ENCODE results near the gene NFKB1.

Gene NFKB1

GRCh38 chr4:102586644-102587021, 85.5 kb downstream of the NFKB1 start:
- peak; percentile 78 for ATAC-seq (replicated peaks)

GRCh38 chr4:102589743-102590142, 88.6 kb downstream of the NFKB1 start:
- Mint-ChIP-seq H3K27ac (peak overlapping the region; percentile 65), H3K9me3 (no peaks in the 10 kb centered on the region), H3K4me1 (ENCODE audit: low read depth in 2 of 2) (peaks cover 45 to 73% of the 10 kb centered on the region in 2 donors), H3K27me3 (no peaks in the 10 kb centered on the region), H3K4me3 (peak overlapping the region; percentile 4 to 12), H3K36me3 (ENCODE audit: insufficient read depth) (peaks cover 19% of the 10 kb centered on the region)
- ATAC-seq (replicated peaks) (peak; percentile 36), DNase-seq (no peak)

More at GRCh38 chr4:102586644-102587021, 85.5 kb downstream of the NFKB1 start:
- H3K9me3 Mint-ChIP-seq, result no peaks in the 10 kb centered on the region
- peak overlapping the region; percentile 20 to 56 for H3K27ac Mint-ChIP-seq
- H3K27me3 Mint-ChIP-seq, result no peaks in the 10 kb centered on the region
- DNase-seq, result no peak
- peak overlapping the region; percentile 9 to 15 for H3K4me3 Mint-ChIP-seq
- peaks cover 32 to 53% of the 10 kb centered on the region in 2 donors for H3K4me1 Mint-ChIP-seq (ENCODE audit: low read depth in 2 of 2)
- peaks cover 36% of the 10 kb centered on the region for H3K36me3 Mint-ChIP-seq (ENCODE audit: insufficient read depth)

- Mint-ChIP-seq H3K36me3 (ENCODE audit: insufficient read depth) (peaks cover 40% of the 10 kb centered on the region), H3K27me3 (no peaks in the 10 kb centered on the region), H3K9me3 (no peaks in the 10 kb centered on the region), H3K27ac (peak overlapping the region in 1 of 2 donors; percentile 26), H3K4me1 (ENCODE audit: low read depth in 2 of 2) (peaks cover 34 to 52% of the 10 kb centered on the region in 2 donors), H3K4me3 (no peak overlapping the region)
- no peak for ATAC-seq (replicated peaks)
- no peak for DNase-seq
Observed at GRCh38 chr4:102592256-102592655, 91.1 kb downstream of the NFKB1 start.

GRCh38 chr4:102593147-102593546, 92.0 kb downstream of the NFKB1 start:
- H3K36me3 Mint-ChIP-seq (ENCODE audit: insufficient read depth), result peaks cover 41% of the 10 kb centered on the region
- peak overlapping the region; percentile 26 to 52 for H3K27ac Mint-ChIP-seq
- DNase-seq (no peak), ATAC-seq (replicated peaks) (no peak)
- no peaks in the 10 kb centered on the region for H3K9me3 Mint-ChIP-seq
- H3K27me3 Mint-ChIP-seq, result no peaks in the 10 kb centered on the region
- H3K4me3 Mint-ChIP-seq, result no peak overlapping the region
- H3K4me1 Mint-ChIP-seq (ENCODE audit: low read depth in 2 of 2), result peaks cover 38 to 52% of the 10 kb centered on the region in 2 donors

- peak overlapping the region in 1 of 2 donors; percentile 35 for H3K27ac Mint-ChIP-seq
- H3K27me3 Mint-ChIP-seq, result no peaks in the 10 kb centered on the region
- peaks cover 46 to 57% of the 10 kb centered on the region in 2 donors for H3K4me1 Mint-ChIP-seq (ENCODE audit: low read depth in 2 of 2)
- no peaks in the 10 kb centered on the region for H3K9me3 Mint-ChIP-seq
- no peak overlapping the region for H3K4me3 Mint-ChIP-seq
- peaks cover 39% of the 10 kb centered on the region for H3K36me3 Mint-ChIP-seq (ENCODE audit: insufficient read depth)
- ATAC-seq (replicated peaks), result no peak
- DNase-seq, result no peak
Observed at GRCh38 chr4:102594000-102594399, 92.8 kb downstream of the NFKB1 start.

GRCh38 chr4:102596532-102596931, 95.4 kb downstream of the NFKB1 start:
- H3K4me1 Mint-ChIP-seq (ENCODE audit: low read depth in 2 of 2), result peaks cover 37 to 49% of the 10 kb centered on the region in 2 donors
- H3K4me3 Mint-ChIP-seq, result no peak overlapping the region
- no peaks in the 10 kb centered on the region for H3K27me3 Mint-ChIP-seq
- DNase-seq, result no peak
- no peak for ATAC-seq (replicated peaks)
- peak overlapping the region in 1 of 2 donors; percentile 6 for H3K27ac Mint-ChIP-seq
- H3K9me3 Mint-ChIP-seq, result no peaks in the 10 kb centered on the region
- H3K36me3 Mint-ChIP-seq (ENCODE audit: insufficient read depth), result peaks cover 50% of the 10 kb centered on the region

GRCh38 chr4:102598086-102598761, 97.1 kb downstream of the NFKB1 start:
- ATAC-seq (replicated peaks), result peak; percentile 92
- H3K4me1 Mint-ChIP-seq (ENCODE audit: low read depth in 2 of 2), result peaks cover 29 to 33% of the 10 kb centered on the region in 2 donors
- H3K27ac Mint-ChIP-seq, result peak overlapping the region; percentile 67 to 78
- peak overlapping the region; percentile 41 to 46 for H3K4me3 Mint-ChIP-seq
- no peaks in the 10 kb centered on the region for H3K27me3 Mint-ChIP-seq
- DNase-seq, result no peak
- no peaks in the 10 kb centered on the region for H3K9me3 Mint-ChIP-seq
- H3K36me3 Mint-ChIP-seq (ENCODE audit: insufficient read depth), result peaks cover 65% of the 10 kb centered on the region

- peaks cover 31 to 34% of the 10 kb centered on the region in 2 donors for H3K4me1 Mint-ChIP-seq (ENCODE audit: low read depth in 2 of 2)
- peaks cover 69% of the 10 kb centered on the region for H3K36me3 Mint-ChIP-seq (ENCODE audit: insufficient read depth)
- H3K27me3 Mint-ChIP-seq, result no peaks in the 10 kb centered on the region
- peak overlapping the region; percentile 41 to 46 for H3K4me3 Mint-ChIP-seq
- H3K27ac Mint-ChIP-seq, result peak overlapping the region; percentile 67 to 78
- no peak for DNase-seq
- peak; percentile 8 for ATAC-seq (replicated peaks)
- no peaks in the 10 kb centered on the region for H3K9me3 Mint-ChIP-seq
Observed at GRCh38 chr4:102598762-102599374, 97.7 kb downstream of the NFKB1 start.

GRCh38 chr4:102599455-102599854, 98.3 kb downstream of the NFKB1 start:
- Mint-ChIP-seq H3K4me3 (no peak overlapping the region), H3K27me3 (no peaks in the 10 kb centered on the region), H3K27ac (no peak overlapping the region), H3K36me3 (ENCODE audit: insufficient read depth) (peaks cover 65% of the 10 kb centered on the region), H3K9me3 (no peaks in the 10 kb centered on the region), H3K4me1 (ENCODE audit: low read depth in 2 of 2) (peaks cover 26 to 30% of the 10 kb centered on the region in 2 donors)
- no peak for ATAC-seq (replicated peaks)
- DNase-seq, result no peak

GRCh38 chr4:102599886-102600285, 98.7 kb downstream of the NFKB1 start:
- ATAC-seq (replicated peaks) (no peak), DNase-seq (no peak)
- H3K27ac Mint-ChIP-seq, result peak overlapping the region; percentile 59 to 77
- peaks cover 65% of the 10 kb centered on the region for H3K36me3 Mint-ChIP-seq (ENCODE audit: insufficient read depth)
- no peak overlapping the region for H3K4me3 Mint-ChIP-seq
- H3K27me3 Mint-ChIP-seq, result no peaks in the 10 kb centered on the region
- no peaks in the 10 kb centered on the region for H3K9me3 Mint-ChIP-seq
- peaks cover 26 to 29% of the 10 kb centered on the region in 2 donors for H3K4me1 Mint-ChIP-seq (ENCODE audit: low read depth in 2 of 2)

- DNase-seq, result no peak
Observed at GRCh38 chr4:102600689-102601088, 99.5 kb downstream of the NFKB1 start.

GRCh38 chr4:102601586-102602227, 100.5 kb downstream of the NFKB1 start:
- Mint-ChIP-seq H3K4me1 (ENCODE audit: low read depth in 2 of 2) (peaks cover 27 to 32% of the 10 kb centered on the region in 2 donors), H3K4me3 (no peak overlapping the region), H3K9me3 (no peaks in the 10 kb centered on the region), H3K27me3 (no peaks in the 10 kb centered on the region), H3K27ac (peak overlapping the region in 1 of 2 donors; percentile 17), H3K36me3 (ENCODE audit: insufficient read depth) (peaks cover 56% of the 10 kb centered on the region)
- DNase-seq, result no peak
- no peak for ATAC-seq (replicated peaks)

More at GRCh38 chr4:102600689-102601088, 99.5 kb downstream of the NFKB1 start:
- no peak overlapping the region for H3K4me3 Mint-ChIP-seq
- peak overlapping the region; percentile 59 to 77 for H3K27ac Mint-ChIP-seq
- no peaks in the 10 kb centered on the region for H3K9me3 Mint-ChIP-seq
- peaks cover 59% of the 10 kb centered on the region for H3K36me3 Mint-ChIP-seq (ENCODE audit: insufficient read depth)
- H3K4me1 Mint-ChIP-seq (ENCODE audit: low read depth in 2 of 2), result peaks cover 29 to 30% of the 10 kb centered on the region in 2 donors
- no peaks in the 10 kb centered on the region for H3K27me3 Mint-ChIP-seq
- ATAC-seq (replicated peaks), result no peak

- ATAC-seq (replicated peaks) (no peak), DNase-seq (no peak)
- Mint-ChIP-seq H3K36me3 (ENCODE audit: insufficient read depth) (peaks cover 73% of the 10 kb centered on the region), H3K9me3 (no peaks in the 10 kb centered on the region), H3K4me3 (no peak overlapping the region), H3K27ac (peak overlapping the region; percentile 56 to 57), H3K27me3 (no peaks in the 10 kb centered on the region), H3K4me1 (ENCODE audit: low read depth in 2 of 2) (peaks cover 6 to 19% of the 10 kb centered on the region in 2 donors)
Observed at GRCh38 chr4:102604222-102604940, 103.2 kb downstream of the NFKB1 start.

Measured in effector memory CD8-positive, alpha-beta T cell (primary cell).